HG02623 (cell line): ENCODE data around the gene RYR1.
"Not testable (repeated sequence)": the region's sequence is repeated elsewhere in the genome, so short reads cannot be mapped to it uniquely, and the experiment has no call there.

ENCODE experiments used
- ATAC-seq: cut with Tn5 transposase; IDR thresholded peaks from one replicate; pipeline ENCODE4 v1.9.1; 2021; ENCODE audit warnings: moderate library complexity; ENCODE audit not compliant: unreplicated experiment

Gene RYR1

GRCh38 chr19:38602856-38603255 is 169.4 kb downstream of the RYR1 start:
- not testable (repeated sequence) for ATAC-seq

GRCh38 chr19:38606131-38606530 is 172.6 kb downstream of the RYR1 start:
- no peak for ATAC-seq

- ATAC-seq: no peak
These were observed 180.8 kb downstream of the RYR1 start for GRCh38 chr19:38614289-38614688.

DNA sequence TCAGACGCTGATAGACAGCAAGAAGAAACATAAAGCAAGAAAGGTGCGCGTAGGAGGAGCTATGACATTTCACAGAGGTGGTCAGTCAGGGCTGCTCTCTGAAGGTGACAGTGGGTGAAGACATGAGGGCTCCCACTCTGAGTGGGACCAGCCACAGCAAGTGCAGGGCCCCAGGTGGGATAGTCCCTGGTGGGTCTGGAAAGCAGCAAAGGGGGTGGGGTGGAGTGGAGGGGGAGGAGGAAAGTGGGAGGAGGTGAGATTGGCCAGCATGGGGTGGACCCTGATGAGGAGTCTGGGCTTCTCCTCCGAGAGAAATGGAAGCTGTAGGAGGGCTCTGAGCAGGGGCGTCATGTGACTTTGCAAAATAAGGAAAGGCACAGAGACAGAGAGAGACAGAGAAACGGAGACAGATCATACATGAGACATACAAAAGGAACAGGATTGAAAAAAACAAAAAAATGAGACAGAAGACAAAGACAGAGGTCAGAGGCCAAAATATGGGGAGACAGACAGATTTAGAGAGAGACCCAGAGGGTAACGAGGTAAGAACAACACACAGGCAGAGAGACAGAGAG is 181.6 kb downstream of the RYR1 start:
- no peak for ATAC-seq

GRCh38 chr19:38616265-38616664 is 182.8 kb downstream of the RYR1 start:
- no peak for ATAC-seq

GRCh38 chr19:38617283-38617763 is 183.8 kb downstream of the RYR1 start:
- no peak for ATAC-seq

GRCh38 chr19:38617764-38618589 is 184.5 kb downstream of the RYR1 start, which contains the start of gene MAP4K1:
Gene MAP4K1 (minus strand): TSS chr19:38617953. CDS start chr19:38617895, 58 bp downstream.
- ATAC-seq: peak; percentile 43

DNA sequence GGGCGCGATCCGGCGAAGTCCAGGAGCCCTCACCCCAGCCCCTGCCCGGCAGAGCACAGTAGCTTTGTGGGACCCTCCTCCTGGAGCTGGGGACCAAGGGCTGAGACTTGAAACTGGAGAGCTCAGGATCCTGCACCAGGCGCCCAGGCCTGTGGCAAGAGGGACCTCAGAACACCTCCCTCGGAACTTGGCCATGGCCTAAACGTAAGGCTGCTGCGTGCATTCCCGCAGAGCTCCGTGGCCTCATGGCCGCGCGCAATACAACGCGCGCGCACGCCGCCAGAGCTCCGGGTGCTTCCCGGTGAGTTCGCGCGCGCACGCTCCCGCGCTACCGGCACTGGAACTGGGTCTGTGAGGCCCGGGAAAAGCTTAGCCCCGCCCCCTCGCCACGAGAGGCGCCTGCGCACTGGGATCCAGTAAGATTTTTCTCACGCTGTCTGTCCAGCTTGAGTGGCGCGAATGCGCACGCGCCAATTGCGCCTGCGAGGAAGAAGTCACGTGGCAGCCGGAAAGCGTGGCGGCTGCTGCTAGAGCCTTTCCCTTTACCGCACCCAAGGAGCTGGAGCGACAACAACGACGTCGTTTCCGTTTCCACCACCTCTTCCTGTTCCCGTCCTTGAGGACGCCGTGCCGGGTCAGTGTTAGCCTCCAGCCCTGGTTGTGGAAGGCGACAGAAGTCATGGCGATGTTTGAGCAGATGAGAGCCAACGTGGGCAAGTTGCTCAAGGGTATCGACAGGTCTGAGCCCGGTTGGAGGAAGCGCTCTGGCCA is 185.3 kb downstream of the RYR1 start, which contains the start of gene EIF3K:
Gene EIF3K, plus strand, starts transcription at position 599 of the 771 bp plus-strand sequence. Its CDS starts 81 bp downstream, at position 680.
- peak; percentile 57 for ATAC-seq

DNA sequence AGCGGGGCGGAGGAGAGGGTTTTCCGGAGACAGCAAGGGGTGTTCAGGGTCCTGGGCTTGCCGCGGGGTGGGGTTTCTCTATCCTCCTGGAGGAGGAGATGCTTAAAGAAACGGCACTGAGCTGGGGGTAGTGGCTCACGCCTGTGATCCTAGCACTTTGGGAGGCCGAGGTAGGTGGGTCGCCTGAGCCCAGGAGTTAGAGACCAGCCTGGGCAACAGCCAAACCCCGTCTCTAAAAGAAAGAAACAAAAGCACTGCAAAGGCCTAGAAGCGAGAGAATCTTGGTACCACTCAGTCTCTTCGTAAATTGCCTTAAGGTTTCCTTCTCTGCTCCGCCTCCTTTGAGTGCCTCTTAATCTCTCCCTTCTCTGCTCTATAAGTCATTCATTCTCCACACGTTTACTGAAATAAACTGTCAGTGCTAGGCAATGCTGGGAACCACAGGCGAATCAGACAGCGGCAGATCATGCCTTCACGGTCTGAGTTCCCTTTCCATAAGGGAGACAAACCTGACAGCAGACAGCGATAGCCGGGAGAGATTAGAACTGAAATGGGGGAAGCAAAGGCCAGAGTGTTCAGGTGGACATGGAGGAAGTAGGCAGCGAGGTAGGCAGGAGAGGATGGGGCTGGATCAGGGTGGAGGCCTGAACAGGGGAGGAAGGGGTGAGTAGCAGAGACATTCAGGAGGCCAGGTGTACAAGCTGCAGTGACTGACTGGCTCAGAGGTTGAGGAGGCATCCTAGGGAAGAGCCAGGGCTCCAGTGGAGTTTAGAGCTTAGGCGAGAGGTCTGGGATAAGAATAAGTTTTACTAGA is 186.1 kb downstream of the RYR1 start:
- ATAC-seq: no peak

DNA sequence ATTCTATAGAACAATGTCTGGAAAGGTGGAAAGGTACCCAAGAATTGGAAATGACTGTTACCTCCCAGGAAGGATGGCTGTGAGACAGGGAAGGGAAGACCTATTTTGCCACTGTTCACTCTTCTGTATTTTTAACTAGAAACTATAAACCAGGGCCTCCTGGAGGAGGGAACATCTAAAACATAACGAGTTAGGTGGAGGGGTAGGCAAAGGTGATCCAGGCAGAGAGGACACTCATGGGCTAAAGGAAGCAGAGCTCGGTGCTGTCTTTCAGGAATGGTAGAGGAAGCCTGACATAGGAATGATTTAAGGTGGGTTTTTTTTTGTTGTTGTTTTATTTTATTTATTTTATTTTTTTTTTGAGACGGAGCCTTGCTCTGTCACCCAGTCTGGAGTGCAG is 191.3 kb downstream of the RYR1 start:
- no peak for ATAC-seq

DNA sequence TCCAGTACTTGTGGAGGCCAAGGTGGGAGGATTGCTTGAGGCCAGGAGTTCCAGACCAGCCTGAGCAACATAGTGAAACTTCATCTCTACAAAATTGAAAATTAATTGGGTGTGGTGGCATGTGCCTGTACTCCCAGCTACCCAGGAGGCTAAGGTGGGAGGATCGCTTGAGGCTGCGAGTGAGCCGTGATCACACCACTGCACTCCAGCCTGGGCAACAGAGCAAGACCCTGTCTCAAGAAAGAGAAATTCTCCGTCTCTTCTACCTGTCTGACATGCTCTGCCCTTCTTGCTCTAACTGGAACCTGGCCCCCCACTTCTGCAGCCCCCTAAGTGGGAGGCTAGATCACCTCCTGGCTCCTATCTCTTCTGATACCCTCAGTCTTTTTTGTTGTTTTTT is 192.9 kb downstream of the RYR1 start:
- ATAC-seq: no peak

DNA sequence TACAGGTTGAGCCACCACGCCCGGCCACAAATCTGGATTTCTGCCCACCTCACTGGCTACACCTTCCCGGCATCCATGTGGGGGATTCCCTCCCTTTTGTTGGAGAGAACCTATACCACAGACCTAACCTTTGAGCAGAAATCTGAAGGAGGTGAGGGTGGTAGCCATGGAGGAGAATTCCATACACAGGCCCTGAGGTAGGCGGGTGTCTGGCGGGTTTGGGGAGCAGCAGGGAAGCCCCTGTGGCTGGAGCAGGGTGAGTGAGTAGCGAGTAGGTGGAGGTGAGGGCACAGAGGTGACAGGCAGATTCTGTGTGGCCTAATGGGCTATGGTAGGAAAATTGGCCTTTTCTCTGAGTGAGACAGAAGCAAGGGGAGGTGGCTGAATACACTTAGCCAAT is 196.1 kb downstream of the RYR1 start:
- no peak for ATAC-seq

DNA sequence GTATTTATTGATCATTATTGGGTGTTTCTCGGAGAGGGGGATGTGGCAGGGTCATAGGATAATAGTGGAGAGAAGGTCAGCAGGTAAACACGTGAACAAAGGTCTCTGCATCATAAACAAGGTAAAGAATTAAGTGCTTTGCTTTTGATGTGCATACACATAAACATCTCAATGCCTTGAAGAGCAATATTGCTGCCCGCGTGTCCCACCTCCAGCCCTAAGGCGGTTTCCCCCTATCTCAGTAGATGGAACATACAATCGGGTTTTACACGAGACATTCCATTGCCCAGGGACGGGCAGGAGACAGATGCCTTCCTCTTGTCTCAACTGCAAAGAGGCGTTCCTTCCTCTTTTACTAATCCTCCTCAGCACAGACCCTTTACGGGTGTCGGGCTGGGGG is 197.8 kb downstream of the RYR1 start:
- ATAC-seq: not testable (repeated sequence)

DNA sequence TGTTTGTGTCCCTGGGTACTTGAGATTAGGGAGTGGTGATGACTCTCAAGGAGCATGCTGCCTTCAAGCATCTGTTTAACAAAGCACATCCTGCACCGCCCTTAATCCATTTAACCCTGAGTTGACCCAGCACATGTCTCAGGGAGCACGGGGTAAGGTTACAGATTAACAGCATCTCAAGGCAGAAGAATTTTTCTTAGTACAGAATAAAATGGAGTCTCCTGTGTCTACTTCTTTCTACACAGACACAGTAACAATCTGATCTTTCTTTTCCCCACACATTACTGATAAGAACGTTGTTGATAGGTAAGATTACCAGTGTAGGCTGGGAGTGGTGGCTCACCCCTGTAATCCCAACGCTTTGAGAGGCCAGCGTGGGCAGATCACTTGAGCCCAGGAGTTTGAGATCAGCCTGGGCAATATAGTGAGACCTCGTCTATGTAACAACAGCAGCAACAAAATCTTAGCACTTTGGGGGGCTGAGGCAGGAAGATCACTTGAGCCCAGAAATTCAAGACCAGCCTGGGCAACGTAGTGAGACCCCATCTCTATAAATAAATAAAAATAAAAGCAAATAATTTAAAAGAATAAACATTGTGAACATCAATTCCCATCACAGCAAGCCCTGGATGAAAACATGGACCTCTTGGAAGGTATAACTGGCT is 198.5 kb downstream of the RYR1 start:
- ATAC-seq: not testable (repeated sequence)

DNA sequence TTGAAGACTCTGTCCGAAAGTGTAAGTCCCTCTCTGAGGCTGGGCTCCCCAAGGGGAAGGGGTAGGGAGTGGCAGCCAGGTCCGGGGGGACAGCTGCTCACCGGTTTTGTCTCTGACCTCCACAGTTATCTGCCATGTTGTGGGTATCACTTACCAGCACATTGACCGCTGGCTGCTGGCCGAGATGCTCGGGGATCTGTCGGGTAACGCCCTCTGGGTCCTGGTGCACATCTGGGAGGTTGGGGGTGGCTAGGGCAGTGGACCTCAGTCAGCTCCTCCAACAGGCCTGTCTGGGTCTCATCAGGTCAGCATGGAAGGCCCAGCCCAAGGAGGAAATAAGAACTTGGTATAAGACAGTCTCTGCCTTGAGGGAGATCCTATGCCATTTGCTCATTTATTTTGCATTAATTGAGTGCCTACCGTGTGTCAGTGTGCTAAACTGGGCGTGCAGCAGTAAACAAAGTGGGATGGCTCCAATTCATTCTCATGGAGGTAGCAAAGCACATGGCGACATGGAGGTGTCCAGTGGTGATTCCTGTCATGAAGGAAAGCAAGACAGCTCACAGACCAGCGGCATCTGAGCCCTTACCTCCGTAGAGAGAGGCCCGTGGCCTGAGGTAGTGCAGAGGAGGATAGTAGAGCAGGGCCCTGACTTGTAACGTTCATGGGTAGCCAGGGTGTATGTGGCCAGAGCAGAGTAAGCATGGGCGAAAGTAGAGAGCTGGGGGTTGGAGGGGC is 199.2 kb downstream of the RYR1 start:
- no peak for ATAC-seq

DNA sequence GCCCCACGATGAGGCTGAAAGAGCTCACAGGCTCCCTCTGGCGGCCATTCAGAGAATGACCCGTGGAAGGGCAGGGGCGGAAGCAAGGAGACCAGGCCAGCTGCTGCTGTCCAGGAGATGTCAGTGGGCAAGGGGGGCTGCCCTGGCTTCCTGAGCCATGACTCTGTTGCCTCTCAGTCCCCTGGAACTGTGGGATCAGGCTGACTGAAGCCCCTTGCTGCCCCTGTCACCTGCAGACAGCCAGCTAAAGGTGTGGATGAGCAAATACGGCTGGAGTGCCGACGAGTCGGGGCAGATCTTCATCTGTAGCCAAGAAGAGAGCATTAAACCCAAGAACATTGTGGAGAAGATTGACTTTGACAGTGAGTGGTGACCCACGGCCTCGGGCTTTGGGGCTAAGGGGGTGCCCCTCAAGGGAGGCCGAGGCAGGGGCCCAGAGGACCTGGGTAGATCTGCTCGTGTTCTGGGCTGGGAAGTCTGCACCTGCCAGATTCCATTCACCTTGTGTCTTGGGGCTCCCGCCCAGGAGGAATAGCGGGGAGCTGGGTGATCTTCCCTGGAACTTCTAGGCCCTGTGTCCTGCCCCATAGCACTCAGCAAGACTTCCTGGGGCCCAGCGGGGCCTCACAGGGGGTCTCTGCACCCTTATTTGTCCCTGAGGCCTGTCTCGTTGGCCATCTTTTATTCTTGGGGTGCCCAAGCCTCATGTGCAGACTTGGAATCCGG is 201.4 kb downstream of the RYR1 start:
- no peak for ATAC-seq

GRCh38 chr19:38635483-38636399 is 202.2 kb downstream of the RYR1 start:
- ATAC-seq: no peak
